NCI-H345 treated with DMSO at 0.1 percent for 48 hours (cell line): ENCODE measurements around the gene DCANP1.
A peak's percentile ranks its signal among the peaks of the same experiment; 100 is the strongest.
"Not testable (repeated sequence)": the region's sequence is repeated elsewhere in the genome, so short reads cannot be mapped to it uniquely, and the experiment has no call there.

Experiments
- DNase-seq: peaks from one replicate; lab custom pipeline; 2025; ENCODE audit not compliant: unreplicated experiment; lab: John Stamatoyannopoulos, UW

DCANP1 gene

GRCh38 chr5:135447298-135447929, at the start of gene DCANP1:
DCANP1 (minus strand) TSS chr5:135447348; CDS start chr5:135447108, 240 bp downstream.
- DNase-seq = peak; percentile 84

- not testable (repeated sequence) for DNase-seq
Observed at GRCh38 chr5:135495531-135495930, 48.4 kb upstream of the DCANP1 start.

- no peak for DNase-seq
Observed at GRCh38 chr5:135494196-135494595, 47.0 kb upstream of the DCANP1 start.

DNA sequence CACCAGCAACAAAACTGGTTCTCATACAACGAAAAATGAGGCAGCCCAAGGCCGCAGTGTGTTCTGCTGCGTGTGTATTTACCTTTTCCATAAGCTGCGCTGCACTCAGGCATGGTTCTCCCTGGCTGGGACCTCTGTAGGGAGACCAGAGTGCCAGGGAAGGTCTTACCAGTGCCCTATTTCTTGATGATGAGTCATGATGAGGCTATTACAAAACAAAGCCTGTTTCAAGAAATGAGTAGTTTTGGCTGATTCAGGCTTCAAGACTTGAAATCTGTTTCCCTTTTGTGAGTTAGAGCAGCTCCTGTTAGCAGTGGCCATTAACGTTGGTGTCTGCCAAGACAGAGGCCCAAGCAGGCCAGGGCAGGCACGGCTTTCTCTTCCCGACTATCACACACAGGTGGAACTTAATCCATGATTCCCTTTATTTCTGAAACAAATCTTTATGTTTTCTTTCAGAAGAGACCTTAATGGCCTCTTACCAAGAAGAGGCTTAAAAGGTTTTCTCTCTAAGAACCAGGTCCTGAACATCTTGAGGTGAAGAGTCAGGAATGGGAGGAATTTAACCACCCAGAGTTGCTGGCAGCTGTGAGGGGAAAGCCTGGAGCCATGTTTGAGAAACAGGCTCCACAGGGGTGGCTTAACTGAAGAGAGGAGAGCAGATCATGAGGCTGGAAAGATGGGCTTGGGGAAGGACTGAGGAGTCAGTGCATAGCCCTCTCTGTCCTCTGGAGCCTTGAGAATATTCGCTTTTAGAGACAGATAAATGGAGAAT, 46.4 kb upstream of the DCANP1 start:
- DNase-seq = no peak

DNA sequence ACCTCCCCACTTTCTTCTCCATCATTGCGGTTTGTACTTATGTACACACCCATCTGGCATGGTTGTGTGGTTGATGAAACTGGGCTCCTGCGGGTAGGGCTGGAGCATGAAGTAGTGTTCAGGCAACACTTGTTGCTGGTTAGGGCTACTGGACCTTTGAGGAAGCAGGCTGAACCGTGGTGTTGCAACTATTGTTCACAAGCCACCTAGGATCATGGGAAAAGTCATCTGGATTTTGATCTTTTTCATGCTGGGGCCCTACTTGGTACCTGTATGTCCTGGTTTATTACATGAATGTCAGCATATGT, 45.1 kb upstream of the DCANP1 start:
- no peak for DNase-seq

DNA sequence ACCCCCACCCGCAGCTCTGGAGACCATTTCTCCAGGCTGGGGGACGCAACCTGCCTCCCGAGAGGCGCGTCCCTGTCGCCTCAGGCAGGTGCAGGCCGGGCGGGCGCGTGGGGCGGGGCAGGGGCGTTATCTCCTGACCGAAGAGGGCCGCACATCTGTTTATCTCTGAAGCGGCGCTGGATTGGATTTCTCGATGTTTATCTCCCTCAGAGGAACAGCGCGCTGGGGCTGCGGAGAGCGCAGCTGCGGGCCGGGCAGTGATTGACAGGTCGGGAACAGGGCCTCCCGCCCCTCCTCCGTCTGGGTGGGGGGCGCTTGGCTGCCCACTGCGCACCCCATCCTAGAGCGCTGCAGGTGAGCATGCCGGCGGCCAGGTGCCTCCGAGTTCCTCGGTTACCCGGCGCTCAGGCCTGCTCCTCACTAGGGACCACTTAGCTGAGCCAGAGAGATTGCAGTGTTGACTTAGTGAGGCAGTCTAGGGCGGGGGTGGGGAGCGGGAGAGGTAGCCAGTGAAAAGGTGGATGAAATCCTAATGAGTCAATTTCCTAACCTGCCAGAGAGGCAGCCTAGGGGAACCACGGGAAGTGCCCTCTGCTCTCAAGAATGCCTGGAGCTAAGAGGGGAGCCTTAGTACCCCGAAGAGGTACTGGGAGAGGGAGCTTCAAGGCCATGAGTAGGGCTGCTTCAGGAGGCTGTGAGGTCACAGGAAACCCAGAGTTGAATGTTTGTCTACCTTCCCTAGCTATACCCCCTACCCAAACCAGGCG, 44.6 kb upstream of the DCANP1 start:
- DNase-seq = peak; percentile 93

DNA sequence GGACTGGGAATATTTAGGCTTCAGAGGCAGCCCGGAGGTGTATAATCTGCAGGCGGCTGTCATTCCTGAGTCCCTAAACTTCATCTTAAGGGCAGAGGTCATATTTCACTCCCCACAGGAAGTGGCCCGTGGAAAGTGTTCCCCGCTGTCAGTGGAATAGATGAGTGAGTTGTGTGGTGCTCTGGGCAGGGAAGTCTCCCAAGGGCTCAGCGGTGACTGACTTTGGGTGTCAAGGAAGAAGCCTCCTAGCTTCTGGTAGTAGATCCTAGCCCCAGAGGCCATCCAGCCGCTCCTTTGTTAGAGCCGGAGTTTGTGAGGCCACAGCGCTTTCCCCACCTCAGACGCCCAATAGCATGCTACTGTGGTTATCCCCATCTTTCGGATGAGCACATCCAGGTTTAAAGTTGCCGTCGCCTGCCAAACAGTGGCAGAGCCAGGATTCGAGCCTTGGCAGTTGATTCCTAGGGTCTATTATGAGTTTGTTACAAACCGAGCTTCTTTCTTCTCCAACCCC, 43.9 kb upstream of the DCANP1 start:
- no peak for DNase-seq

DNA sequence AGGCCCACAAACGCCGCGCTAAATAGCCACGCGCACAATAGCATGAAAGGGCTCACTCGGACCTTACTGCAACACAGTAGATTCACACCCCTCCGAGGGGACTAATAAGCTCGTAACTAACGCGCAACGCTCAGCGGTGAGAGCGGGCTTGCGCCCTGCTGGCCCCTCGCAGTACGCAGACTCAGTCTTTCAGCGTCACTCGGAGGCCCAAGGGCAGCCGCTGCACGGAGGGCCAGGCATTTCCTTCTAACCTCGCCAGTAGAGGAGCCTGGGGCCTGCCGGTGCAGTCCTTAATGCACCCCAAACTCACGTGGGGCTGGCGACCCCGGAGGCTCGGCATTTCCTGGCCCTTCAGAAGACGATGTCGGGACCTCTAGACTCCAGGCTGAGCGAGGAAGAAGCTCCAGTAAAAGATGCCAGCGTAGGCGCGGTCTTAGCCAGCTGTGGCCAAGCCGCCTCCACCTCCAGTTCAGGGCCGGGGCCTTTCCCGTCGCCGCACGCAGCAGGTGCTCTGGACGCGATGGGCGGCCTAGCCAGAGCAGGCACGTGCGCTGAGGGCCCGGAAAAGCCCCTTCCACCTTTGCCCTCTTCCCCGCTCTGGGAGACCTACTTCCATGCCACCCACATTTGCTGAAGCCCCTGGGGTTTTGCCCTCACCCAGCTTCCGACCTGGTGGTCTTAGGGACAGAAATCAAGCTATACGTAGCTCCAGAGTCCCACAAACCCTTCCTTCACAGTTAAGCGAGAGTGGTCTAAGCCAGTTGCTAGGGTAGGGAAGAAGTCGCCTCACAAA, 43.3 kb upstream of the DCANP1 start:
- DNase-seq = no peak

GRCh38 chr5:135489466-135490244, 42.5 kb upstream of the DCANP1 start:
- DNase-seq = peak; percentile 35

DNA sequence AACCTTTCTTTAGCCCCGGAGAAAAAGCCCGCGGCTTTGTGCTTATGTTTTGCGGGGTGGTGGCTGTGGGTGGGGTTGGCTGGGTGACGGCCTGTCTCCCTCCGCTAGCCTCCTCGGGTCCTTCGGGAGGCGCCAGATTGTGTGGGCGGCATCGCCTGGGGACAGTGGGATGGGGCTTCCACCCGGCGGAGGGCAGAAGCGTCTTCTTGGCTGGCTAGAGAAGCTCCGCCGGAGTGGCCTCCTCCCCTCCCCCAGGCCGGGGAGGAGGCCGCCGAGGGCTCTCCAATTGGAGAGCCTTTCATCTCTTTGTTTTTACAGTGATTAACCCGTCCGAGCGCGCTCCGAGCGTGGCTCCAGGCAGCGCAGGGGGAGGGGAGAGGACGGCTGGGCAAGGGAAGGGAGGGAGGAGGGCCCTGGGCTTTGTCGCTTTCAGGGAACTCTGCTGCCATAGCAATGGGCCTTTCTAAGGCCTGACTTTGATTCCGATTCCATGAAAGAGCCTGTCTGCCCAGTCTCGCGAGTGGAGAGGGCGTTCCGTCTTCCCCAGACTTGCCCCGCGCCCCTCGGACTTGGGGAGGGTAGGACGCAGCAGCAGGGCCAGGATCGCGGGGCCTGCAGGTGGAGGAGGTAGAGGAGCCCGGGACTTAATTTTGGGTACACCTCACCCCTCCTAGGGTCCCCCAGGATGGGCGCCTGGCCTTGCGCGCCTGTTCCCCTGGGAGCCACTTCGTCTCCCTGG, 41.7 kb upstream of the DCANP1 start:
- peak; percentile 60 for DNase-seq

DNA sequence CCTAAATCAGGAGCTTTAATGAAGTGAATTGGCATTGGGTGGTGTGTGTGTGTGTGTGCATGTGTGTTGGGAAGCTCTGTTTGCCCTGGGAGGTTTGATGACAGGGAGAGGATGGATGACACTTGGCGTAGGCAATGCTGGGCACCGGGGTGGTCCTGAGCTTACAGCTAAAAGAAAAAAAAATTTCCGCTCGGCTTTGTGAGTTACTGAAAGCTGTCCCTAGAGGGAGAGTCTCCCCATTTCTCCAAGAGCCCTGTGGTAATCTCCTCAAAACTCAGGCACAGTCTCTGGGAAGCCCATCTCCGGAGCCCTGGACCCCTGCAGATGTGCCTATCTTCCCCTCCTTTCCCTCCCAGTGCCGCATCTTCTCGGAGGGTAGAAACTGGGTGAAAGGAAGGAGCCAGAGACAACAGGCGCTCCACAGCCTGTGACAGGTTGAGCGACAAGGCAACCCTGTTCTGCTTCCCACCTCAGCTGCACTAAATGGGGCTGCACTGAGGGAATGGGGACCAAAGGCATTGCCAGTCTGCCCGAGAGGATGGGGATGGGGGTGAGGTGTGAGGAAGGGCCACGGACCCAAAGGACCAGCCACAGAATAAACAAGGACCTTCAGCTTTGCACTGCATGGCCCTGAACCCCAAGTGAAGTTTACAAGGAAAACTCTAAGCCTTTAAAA, 40.8 kb upstream of the DCANP1 start:
- no peak for DNase-seq

DNA sequence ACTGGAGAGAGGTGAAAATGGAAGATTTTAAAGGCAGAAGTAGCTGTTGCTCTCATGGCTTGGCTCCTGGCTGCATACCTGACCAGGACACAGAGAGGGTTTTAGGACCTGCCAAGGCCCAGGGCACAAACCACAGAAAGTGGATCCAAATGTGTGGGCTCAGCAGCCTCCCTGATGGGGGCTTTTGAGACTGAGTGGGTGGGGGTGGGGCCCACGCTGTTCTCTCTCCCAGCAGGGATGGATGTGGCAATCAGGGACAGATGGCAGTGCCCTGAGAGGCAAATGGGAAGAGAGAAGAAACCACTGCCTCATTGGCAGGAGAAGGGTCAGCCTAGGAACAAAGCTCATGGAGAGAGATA, 39.9 kb upstream of the DCANP1 start:
- DNase-seq = no peak

DNA sequence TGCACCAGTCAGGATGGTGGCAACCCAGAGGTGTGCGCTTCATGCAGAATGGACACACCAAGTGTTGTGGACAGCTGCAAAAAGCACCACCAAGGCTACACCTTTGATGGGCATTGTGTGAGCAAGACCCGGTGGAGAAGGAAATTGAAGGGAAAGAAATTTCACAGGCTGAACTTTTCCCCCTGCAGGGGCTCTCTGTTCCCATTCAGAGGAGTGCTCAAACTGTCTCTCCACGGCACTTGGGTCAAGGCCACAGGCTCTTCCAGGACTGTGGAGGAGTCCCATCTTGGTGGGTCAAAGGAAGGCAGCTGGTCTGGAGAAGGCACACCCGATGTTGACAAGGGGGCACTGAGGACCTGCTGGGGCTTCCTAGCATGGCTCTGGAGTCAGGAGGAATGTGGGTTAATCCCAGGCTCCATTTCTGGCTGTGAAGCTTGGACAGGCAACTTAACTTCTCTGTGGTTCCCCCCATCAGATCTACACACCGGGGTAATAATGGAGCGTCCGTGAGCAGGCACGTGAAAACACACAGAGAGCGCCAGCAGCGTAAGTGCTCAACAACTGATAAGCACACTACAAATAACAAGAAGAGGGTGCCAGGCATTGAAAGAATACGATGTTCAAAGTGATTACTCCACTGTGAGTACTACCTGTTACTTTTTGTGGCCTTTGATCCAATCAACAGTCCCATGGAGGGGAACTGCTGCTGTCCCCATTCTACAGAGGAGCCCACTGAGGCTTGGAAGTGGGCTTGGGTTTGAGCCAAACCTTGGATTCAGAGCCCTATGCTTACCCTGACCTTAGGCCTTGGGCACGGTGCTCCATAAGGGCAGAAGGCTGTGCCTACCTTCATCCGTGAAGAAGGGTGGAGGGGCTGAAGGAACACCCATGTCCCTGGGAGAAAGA, 39.2 kb upstream of the DCANP1 start:
- DNase-seq = no peak

DNA sequence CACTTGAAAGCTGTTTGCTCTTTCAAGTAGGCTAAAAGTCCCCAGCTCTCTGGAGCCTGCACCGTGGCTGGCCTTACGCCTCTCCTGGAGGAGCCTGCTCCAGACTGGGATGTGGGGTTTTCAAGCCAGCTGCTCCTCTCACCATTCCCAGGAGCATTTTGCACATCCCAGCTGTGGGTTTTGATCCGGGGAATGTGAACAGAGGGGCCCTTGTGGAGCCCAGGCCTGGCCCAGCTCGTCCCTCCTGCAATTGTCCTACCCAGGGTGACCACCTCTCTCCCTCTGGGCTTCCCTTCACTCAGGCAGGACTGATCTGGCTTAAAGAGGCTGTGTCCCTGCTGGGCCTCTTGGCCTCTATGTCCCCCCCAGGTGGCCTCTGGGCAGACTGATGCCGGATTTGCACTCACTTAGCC, 37.5 kb upstream of the DCANP1 start:
- DNase-seq = no peak

GRCh38 chr5:135483254-135483653, 36.1 kb upstream of the DCANP1 start:
- no peak for DNase-seq

- DNase-seq = no peak
Observed at GRCh38 chr5:135482381-135482933, 35.3 kb upstream of the DCANP1 start.

GRCh38 chr5:135481909-135482311, 34.8 kb upstream of the DCANP1 start:
- no peak for DNase-seq

DNA sequence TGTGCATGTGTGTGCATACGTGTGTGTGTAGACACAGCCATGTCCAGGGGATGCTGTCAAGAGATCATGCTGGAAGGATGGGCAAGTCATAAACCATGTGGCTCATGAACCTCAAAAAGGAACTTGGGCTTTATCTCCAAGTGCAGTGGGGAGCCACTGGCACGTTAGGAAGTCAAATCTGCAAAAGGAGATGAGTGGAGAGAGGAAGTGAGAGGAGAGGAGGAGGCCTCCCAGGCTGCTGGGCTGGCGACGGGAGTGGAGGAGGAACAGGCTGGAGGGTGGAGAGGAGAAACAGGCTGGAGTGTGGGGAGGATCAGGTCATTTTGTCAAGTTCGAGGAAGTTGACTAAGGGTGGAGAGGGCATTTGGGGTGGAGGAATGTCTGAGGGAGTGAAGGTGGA, 34.2 kb upstream of the DCANP1 start:
- DNase-seq = no peak
